ENCODE results near the gene PROP1.
"Not testable (repeated sequence)": the region's sequence is repeated elsewhere in the genome, so short reads cannot be mapped to it uniquely, and the experiment has no call there.

- TF ChIP-seq CTCF (IDR thresholded peaks at IDR 0.05; ENCODE audit: insufficient read depth, low read length, poor library complexity, severe bottlenecking); EZH2phosphoT487 (conservative IDR thresholded peaks at IDR 0.05; ENCODE audit: low read length): not testable (repeated sequence)
Observed at GRCh38 chr5:177977600-177977999, 18.4 kb downstream of the PROP1 start.

Data from SU-DHL-6 (cell line).